HepG2 (cell line): ENCODE data around the gene SLC39A2. TPM values are rescaled to one million over a fixed set of nuclear protein-coding genes. Genes with fewer than 3 reads are reported as not detected.

ENCODE experiments used
- ATM ChIP-seq: fragments of 450-650 bp; IDR thresholded peaks from 2 replicates; pipeline ENCODE4 v1.7.1; 2017; ENCODE audit warnings: mild to moderate bottlenecking, borderline replicate concordance
- CENPX ChIP-seq: sonication (generic); formaldehyde crosslinking; IDR thresholded peaks from 2 replicates; pipeline ENCODE4 v1.9.0; 2021; ENCODE audit warnings: mild to moderate bottlenecking, missing genetic modification reagents, moderate library complexity
- EED ChIP-seq: sonication (generic); formaldehyde crosslinking; IDR thresholded peaks from 2 replicates; pipeline ENCODE4 v1.5.0; 2020; ENCODE audit warnings: mild to moderate bottlenecking, missing genetic modification reagents
- FOXM1 ChIP-seq: sonication (generic); formaldehyde crosslinking; IDR thresholded peaks from 2 replicates; pipeline ENCODE4 v1.5.0; 2020; ENCODE audit warnings: missing genetic modification reagents
- GATA4 ChIP-seq: sonication (generic); IDR thresholded peaks from 2 replicates; pipeline ENCODE4 v1.6.1; 2016; ENCODE audit warnings: antibody characterized with exemption, low read depth, borderline replicate concordance
- HMG20B ChIP-seq: conservative IDR thresholded peaks from 2 replicates; pipeline ENCODE4 v1.6.1; 2016; ENCODE audit warnings: missing genetic modification reagents, missing compliant biosample characterization
- MIER3 ChIP-seq: IDR thresholded peaks from 2 replicates; pipeline ENCODE4 v1.6.1; 2016; ENCODE audit warnings: missing compliant biosample characterization, borderline replicate concordance
- PAXIP1 ChIP-seq: sonication (generic); formaldehyde crosslinking; conservative IDR thresholded peaks from 2 replicates; pipeline ENCODE4 v1.4.0; 2020; ENCODE audit warnings: mild to moderate bottlenecking, missing genetic modification reagents, moderate library complexity
- SNAPC4 ChIP-seq: sonication (generic); formaldehyde crosslinking; IDR thresholded peaks from 2 replicates; pipeline ENCODE4 v1.4.0; 2020; ENCODE audit warnings: mild to moderate bottlenecking, missing genetic modification reagents
- STAG1 ChIP-seq: sonication (generic); formaldehyde crosslinking; IDR thresholded peaks from 2 replicates; pipeline ENCODE4 v1.4.0; 2020; ENCODE audit warnings: missing genetic modification reagents
- TERF1 ChIP-seq: sonication (generic); formaldehyde crosslinking; IDR thresholded peaks from 2 replicates; pipeline ENCODE4 v1.8.0; 2022; ENCODE audit warnings: mild to moderate bottlenecking, missing genetic modification reagents, moderate library complexity
- TSC22D2 ChIP-seq: sonication (generic); formaldehyde crosslinking; IDR thresholded peaks from 2 replicates; pipeline ENCODE4 v1.5.1; 2020; ENCODE audit warnings: missing genetic modification reagents, mild to moderate bottlenecking, borderline replicate concordance
- ZNF276 ChIP-seq: sonication (generic); formaldehyde crosslinking; IDR thresholded peaks from 2 replicates; pipeline ENCODE4 v1.4.0; 2020; ENCODE audit warnings: mild to moderate bottlenecking, low read depth, missing genetic modification reagents
- ZNF331 ChIP-seq: sonication (generic); formaldehyde crosslinking; IDR thresholded peaks from 2 replicates; pipeline ENCODE4 v1.4.0; 2020; ENCODE audit warnings: missing genetic modification reagents
- ZNF354B ChIP-seq: sonication (generic); formaldehyde crosslinking; IDR thresholded peaks from 2 replicates; pipeline ENCODE4 v1.8.0; 2022; ENCODE audit warnings: mild to moderate bottlenecking, missing genetic modification reagents
- ZNF44 ChIP-seq: sonication (generic); formaldehyde crosslinking; IDR thresholded peaks from 2 replicates; pipeline ENCODE4 v1.5.1; 2020; ENCODE audit warnings: mild to moderate bottlenecking, missing genetic modification reagents
- ZNF7 ChIP-seq: IDR thresholded peaks from 2 replicates; pipeline ENCODE4 v1.6.1; 2016; ENCODE audit warnings: missing biosample characterization, missing genetic modification reagents
- ZNF850 ChIP-seq: sonication (generic); formaldehyde crosslinking; conservative IDR thresholded peaks from 2 replicates; pipeline ENCODE4 v1.9.0; 2021; ENCODE audit warnings: mild to moderate bottlenecking, missing genetic modification reagents
- polyA plus RNA-seq, 8 experiments: library from polyadenylated mRNA; depleted of rRNA in 3 of 8; stranded (reverse) in 7 of 8; unstranded in 1 of 8; fragments of >200 nt; fragmentation: Illumina TruSeq in 4 of 8; extraction: Trizol in 4 of 8; gene quantifications; 2 replicates each; pipeline versions ENCODE4 v1.2.1 to v1.2.3, GENCODE V29; 2011 to 2016; ENCODE audit warnings: low read depth in 4 of 8, missing spikeins in 1 of 8, mixed read lengths in 1 of 8; ENCODE audit not compliant: insufficient read depth in 1 of 8
- total RNA-seq, 5 experiments: library from RNA; depleted of rRNA; stranded (reverse); fragments of >200 nt; fragmentation: Illumina TruSeq; extraction: Trizol; gene quantifications; 2 replicates each; pipeline ENCODE4 v1.2.3, GENCODE V29; 2016; ENCODE audit warnings: low read depth in 1 of 5

SLC39A2 gene
- total and polyA plus RNA-seq, 2 of the 13 experiments (the other 11 are each of a cell fraction or from before 2014, with no cell fraction given): 0.08 to 0.11 TPM

GRCh38 chr14:20970983-20971704 lies 27.9 kb upstream of the SLC39A2 start (continued):
- TF ChIP-seq ZNF276 (CRISPR knock-in tag): peak; percentile 30; the same call in 1 of the 2 replicates
- TF ChIP-seq FOXM1 (CRISPR knock-in tag): no peak
- TF ChIP-seq ZNF331 (CRISPR knock-in tag): peak; percentile 65
- no peak for TF ChIP-seq ZNF354B
- TF ChIP-seq TERF1 (CRISPR knock-in tag): no peak
- TF ChIP-seq TSC22D2 (CRISPR knock-in tag): peak; percentile 88; the same call in 1 of the 2 replicates
- no peak for TF ChIP-seq ZNF850 (CRISPR knock-in tag)
- TF ChIP-seq SNAPC4: peak; percentile 85; the same call in 1 of the 2 replicates
- TF ChIP-seq MIER3 (CRISPR knock-in tag): 0 out of 2 replicates have a peak, but pooled peaks have one; percentile 56
- TF ChIP-seq HMG20B (CRISPR knock-in tag): 0 out of 2 replicates have a peak, but pooled peaks have one; percentile 53
- TF ChIP-seq ATM: no peak
- no peak; the same call in 1 of the 2 replicates for TF ChIP-seq ZNF44 (CRISPR knock-in tag)
- no peak for TF ChIP-seq GATA4
- 0 out of 2 replicates have a peak, but pooled peaks have one; percentile 12 for TF ChIP-seq ZNF7 (CRISPR knock-in tag)
- TF ChIP-seq PAXIP1 (CRISPR knock-in tag): 0 out of 2 replicates have a peak, but pooled peaks have one; percentile 11
- no peak for TF ChIP-seq CENPX (CRISPR knock-in tag)
- TF ChIP-seq STAG1: peak; percentile 72
- TF ChIP-seq EED: no peak; the same call in 1 of the 2 replicates
